Measurements from ENCODE around the gene HCN4. TPM values are rescaled to one million over a fixed set of nuclear protein-coding genes. Genes with fewer than 3 reads are reported as not detected.

The HCN4 gene
- total RNA-seq, 2 donors from 2014 or later: not detected

DNA sequence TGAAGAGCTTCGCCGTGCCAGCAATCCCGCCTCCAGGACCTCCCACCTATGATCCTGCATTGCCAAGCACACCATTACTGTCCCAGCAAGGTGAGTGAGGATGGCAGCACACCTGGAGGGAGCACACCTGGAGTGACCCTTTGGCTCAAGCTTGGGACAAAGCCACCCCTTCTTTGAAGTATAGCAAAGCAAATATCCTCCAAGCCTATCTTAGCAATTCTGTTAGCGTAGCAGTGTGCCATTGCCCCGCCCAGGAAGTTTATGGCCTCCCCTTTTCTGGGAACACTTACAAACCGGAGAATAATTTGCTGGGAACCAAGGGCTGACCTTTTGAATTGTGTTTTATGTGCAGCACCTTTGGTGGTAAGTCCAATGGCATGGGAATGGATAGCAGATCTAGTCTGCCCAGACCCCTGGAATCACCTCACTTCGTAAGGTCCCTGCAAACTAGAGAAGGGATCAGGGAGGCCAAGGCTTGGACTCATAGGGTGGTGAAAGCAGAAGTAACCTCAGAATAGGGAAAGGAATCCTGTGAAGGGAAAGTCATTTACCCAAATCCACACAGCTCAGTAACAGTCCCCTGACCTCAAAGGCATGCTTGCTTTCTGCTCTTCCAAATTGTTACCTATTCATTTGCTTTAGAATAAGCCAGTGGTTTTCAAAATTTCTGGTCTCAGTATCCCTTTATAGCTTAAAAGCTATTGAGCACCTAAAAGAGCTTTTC is 70.1 kb downstream of the HCN4 start:
- Mint-ChIP-seq H3K9me3 (no peaks in the 10 kb centered on the region), H3K27ac (no peak overlapping the region), H3K27me3 (no peaks in the 10 kb centered on the region), H3K4me1 (ENCODE audit: low read depth in 2 of 2) (peaks cover 3 to 4% of the 10 kb centered on the region in 2 donors), H3K4me3 (no peak overlapping the region), H3K36me3 (peaks cover 4% of the 10 kb centered on the region)
- no peak for DNase-seq (ENCODE audit: low spot score)
- ATAC-seq: no peak

DNA sequence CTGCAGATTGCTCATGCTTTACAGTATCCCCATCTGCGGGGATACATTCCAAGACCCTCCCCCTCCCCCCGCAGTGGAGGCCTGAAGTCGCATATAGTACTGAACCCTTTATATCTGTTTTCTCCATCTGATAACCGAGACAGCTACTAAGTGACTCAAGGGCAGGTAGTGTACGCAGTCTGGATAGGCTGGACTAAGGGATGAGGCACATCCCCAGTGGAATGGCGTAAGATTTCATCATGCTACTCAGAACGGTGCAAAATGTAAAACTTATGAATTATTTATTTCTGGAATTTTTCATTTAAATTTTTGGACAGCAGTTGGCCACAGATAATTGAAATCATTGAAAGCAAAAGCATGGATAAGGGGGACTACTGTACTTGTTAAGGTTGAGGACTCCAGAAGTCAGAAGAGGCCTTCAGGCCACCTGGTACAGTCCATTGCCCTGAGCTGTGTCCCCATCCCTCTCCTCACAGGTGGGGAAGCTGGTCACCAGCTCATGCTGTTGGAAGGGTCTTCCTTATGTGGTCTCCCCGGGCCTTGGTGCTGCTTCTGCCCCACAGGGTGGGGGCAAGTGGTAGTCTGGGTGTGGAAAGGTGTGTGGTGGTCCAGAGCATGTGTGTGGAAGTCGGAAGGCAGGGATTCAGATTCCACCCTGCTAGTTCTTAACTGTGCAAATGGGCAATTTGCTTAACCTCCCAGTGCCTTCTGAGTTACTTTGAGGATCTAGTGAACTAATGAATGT is 72.0 kb downstream of the HCN4 start:
- no peaks in the 10 kb centered on the region for H3K27me3 Mint-ChIP-seq
- no peaks in the 10 kb centered on the region for H3K9me3 Mint-ChIP-seq
- no peaks in the 10 kb centered on the region for H3K4me1 Mint-ChIP-seq (ENCODE audit: low read depth in 2 of 2)
- H3K4me3 Mint-ChIP-seq: no peak overlapping the region
- peaks cover 4% of the 10 kb centered on the region for H3K36me3 Mint-ChIP-seq
- peak overlapping the region in 1 of 2 donors; percentile 24 for H3K27ac Mint-ChIP-seq
- no peak for DNase-seq (ENCODE audit: low spot score)
- peak; percentile 32 to 55 for ATAC-seq

DNA sequence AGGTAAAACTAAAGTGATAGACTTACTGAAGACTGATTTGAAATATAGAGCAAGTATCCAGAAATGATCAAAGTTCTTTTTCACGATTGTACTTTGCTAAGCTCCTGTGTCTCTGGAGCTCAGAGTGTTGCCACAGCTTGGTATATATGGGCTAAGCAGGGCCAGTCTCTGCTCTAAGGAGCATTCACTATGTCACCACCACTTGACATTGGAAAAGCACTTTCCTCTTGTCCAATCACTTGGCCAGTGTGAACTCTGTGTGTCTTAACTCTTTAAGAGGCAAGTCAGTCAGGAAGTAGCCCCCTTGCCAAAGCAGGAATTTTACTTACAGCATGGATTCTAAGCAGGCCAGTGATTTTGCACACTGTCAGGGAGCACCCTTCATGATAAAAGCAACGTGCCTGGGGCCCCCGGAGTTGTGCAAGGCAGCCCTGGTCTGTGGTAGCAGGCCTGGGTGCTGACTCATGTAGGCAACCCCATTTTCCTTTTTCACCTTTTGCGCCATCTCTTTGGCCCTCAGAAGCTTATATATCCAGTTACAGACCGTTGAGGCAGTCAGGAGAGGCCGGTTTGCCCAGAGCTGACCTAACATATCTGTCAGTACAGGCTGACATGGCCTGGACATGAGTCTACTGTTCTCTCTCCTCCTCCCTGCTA is 73.0 kb downstream of the HCN4 start:
- peaks cover 4% of the 10 kb centered on the region for H3K36me3 Mint-ChIP-seq
- H3K27me3 Mint-ChIP-seq: no peaks in the 10 kb centered on the region
- peak; percentile 51 to 65 for ATAC-seq
- no peak overlapping the region for H3K4me3 Mint-ChIP-seq
- no peak overlapping the region for H3K27ac Mint-ChIP-seq
- no peaks in the 10 kb centered on the region for H3K4me1 Mint-ChIP-seq (ENCODE audit: low read depth in 2 of 2)
- no peaks in the 10 kb centered on the region for H3K9me3 Mint-ChIP-seq
- no peak for DNase-seq (ENCODE audit: low spot score)

DNA sequence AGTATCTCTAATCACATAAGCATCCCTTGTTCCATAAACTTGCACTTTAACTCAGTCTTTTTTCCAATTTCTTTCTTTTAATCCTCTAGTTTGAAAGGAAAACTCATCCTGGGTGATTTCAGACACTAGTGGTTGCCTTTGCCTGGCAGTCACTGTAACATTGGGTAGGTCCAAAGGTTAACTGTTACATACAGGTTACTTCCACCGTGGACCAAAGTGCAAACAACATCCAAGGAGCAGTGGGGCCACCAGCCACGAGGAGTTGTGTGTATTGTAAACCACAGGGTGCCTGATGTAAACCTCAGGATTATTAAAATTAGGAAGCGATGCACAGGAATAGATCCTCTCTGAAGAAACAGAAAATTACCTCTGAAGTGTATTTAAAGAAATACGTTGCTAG is 75.0 kb downstream of the HCN4 start:
- Mint-ChIP-seq H3K36me3 (peaks cover 4% of the 10 kb centered on the region), H3K27ac (no peak overlapping the region), H3K9me3 (no peaks in the 10 kb centered on the region), H3K4me1 (ENCODE audit: low read depth in 2 of 2) (no peaks in the 10 kb centered on the region), H3K4me3 (no peak overlapping the region), H3K27me3 (no peaks in the 10 kb centered on the region)
- no peak for ATAC-seq
- DNase-seq (ENCODE audit: low spot score): no peak

DNA sequence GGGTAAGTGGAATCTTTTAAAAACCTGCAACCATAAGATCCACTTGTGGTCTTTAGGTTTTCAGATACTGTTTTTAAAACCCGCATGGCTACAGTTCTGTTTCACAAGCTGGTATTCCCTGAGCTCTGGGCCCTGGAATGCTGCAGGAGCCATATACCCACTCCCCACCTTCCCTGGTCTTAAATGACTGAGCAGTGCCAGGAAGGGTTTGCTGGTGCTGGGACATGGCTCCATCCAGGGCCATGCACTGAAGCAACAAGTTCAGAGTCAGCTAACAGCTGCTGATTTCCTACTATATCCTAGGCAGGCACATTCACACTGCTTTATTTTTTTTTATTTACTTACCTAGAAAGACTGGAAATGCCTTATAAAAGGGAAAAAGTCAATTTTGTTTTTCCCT is 77.3 kb downstream of the HCN4 start:
- Mint-ChIP-seq H3K9me3 (no peaks in the 10 kb centered on the region), H3K4me3 (no peak overlapping the region), H3K36me3 (peaks cover 10% of the 10 kb centered on the region), H3K4me1 (ENCODE audit: low read depth in 2 of 2) (no peaks in the 10 kb centered on the region), H3K27ac (no peak overlapping the region), H3K27me3 (no peaks in the 10 kb centered on the region)
- ATAC-seq (no peak), DNase-seq (ENCODE audit: low spot score) (no peak)

DNA sequence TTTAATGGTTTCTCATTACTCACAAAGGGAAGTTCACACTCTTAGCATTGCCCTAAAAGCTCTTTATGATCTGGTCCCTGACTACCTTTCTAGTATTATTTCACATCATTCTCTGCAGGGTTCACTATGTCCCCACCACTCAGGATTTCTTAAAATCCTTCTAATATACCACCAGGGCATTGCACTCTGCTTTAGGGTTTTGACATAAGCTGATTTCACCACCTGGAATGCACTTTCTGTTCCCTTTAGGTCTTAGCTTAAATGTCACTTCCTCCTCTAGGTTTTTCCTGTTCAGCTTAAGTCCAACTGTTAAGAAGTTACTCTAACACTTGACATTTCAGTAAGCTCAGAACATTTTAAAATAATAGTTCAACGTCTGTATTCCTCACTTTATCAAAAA is 81.7 kb downstream of the HCN4 start:
- H3K9me3 Mint-ChIP-seq: no peaks in the 10 kb centered on the region
- DNase-seq (ENCODE audit: low spot score) (no peak), ATAC-seq (no peak)
- H3K27ac Mint-ChIP-seq: no peak overlapping the region
- H3K27me3 Mint-ChIP-seq: peaks cover 0 to 4% of the 10 kb centered on the region in 2 donors
- H3K36me3 Mint-ChIP-seq: peaks cover 9% of the 10 kb centered on the region
- H3K4me3 Mint-ChIP-seq: no peak overlapping the region
- no peaks in the 10 kb centered on the region for H3K4me1 Mint-ChIP-seq (ENCODE audit: low read depth in 2 of 2)

DNA sequence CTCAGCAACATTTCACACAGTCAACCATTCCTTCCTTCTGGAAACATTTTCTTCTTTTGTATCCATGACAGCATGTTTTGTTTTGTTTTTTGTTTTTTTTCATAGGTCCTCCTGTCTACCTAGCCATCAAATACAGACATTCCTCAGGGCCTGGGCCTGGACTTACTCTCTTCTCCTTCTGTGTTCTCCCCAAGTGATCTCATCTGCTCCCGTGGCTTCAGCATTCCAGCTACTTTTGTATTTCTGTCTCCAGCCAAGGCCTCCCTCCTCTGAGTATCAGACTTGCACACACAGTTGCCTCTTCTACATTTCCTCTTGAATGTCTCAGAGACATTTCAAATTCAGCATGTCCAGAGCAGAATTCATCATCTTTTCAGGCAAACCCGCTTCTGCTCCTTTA is 82.4 kb downstream of the HCN4 start:
- no peaks in the 10 kb centered on the region for H3K9me3 Mint-ChIP-seq
- H3K36me3 Mint-ChIP-seq: peaks cover 9% of the 10 kb centered on the region
- H3K27me3 Mint-ChIP-seq: peaks cover 0 to 4% of the 10 kb centered on the region in 2 donors
- H3K4me3 Mint-ChIP-seq: no peak overlapping the region
- DNase-seq (ENCODE audit: low spot score): no peak
- H3K27ac Mint-ChIP-seq: no peak overlapping the region
- ATAC-seq: no peak
- no peaks in the 10 kb centered on the region for H3K4me1 Mint-ChIP-seq (ENCODE audit: low read depth in 2 of 2)

DNA sequence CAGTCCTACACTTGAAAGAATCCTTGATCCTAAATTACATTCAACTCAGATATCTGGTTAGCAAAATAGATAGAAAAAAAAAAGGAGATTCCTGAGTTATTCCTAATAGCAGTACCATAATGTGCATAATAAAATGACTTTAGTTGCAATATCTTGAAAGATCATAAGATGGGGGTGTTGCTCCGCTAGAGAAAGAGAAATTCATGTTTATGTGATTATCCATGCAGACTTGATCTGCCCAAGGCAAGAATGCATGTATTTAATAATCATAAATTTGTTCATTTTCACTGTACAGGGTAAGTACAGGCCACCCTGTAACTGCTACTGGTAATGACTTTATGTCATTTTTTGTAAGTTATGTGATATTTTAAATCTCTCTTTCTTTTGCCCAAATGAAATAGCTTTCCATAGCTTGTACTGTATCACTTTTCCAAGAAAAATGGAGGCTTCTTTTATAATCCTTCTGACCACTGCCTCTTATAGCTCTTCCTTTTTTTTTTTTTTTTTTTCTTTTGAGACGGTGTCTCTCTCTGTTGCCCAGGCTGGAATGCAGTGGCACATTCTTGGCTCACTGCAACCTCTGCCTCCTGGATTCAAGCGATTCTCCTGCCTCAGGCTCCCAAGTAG is 84.6 kb downstream of the HCN4 start:
- H3K9me3 Mint-ChIP-seq: no peaks in the 10 kb centered on the region
- no peak overlapping the region for H3K4me3 Mint-ChIP-seq
- H3K4me1 Mint-ChIP-seq (ENCODE audit: low read depth in 2 of 2): no peaks in the 10 kb centered on the region
- H3K27ac Mint-ChIP-seq: no peak overlapping the region
- peaks cover 0 to 4% of the 10 kb centered on the region in 2 donors for H3K27me3 Mint-ChIP-seq
- DNase-seq (ENCODE audit: low spot score) (no peak), ATAC-seq (no peak)
- H3K36me3 Mint-ChIP-seq: peaks cover 9% of the 10 kb centered on the region

DNA sequence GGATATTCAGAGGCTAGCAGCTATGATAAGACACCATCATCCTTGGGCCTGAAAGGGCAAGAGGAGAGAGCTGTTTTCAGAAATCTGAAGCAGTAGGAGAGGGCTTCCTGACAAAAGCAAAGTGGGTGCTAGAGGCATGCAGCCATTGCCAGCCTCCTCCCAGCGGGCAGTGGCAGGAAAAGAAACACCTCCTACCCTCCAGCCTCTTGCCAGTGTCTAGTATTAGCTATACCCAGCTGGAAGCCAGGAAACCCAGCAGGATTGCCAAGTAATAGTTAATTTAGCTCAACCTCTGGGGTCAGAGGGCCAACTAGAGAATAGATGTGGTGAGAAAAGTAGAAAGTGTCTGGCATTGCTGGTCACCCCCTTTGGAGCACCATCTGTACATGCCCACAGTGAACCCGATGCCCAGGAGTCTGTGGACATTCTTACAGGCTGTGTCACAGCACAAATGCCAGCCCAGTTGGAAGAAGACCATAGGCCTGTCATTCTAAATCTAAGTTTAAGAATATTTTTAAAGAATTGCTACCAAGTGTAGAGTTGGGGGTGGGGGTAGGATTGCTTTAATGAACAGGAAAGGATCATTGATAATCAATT is 85.3 kb downstream of the HCN4 start:
- H3K9me3 Mint-ChIP-seq: no peaks in the 10 kb centered on the region

DNA sequence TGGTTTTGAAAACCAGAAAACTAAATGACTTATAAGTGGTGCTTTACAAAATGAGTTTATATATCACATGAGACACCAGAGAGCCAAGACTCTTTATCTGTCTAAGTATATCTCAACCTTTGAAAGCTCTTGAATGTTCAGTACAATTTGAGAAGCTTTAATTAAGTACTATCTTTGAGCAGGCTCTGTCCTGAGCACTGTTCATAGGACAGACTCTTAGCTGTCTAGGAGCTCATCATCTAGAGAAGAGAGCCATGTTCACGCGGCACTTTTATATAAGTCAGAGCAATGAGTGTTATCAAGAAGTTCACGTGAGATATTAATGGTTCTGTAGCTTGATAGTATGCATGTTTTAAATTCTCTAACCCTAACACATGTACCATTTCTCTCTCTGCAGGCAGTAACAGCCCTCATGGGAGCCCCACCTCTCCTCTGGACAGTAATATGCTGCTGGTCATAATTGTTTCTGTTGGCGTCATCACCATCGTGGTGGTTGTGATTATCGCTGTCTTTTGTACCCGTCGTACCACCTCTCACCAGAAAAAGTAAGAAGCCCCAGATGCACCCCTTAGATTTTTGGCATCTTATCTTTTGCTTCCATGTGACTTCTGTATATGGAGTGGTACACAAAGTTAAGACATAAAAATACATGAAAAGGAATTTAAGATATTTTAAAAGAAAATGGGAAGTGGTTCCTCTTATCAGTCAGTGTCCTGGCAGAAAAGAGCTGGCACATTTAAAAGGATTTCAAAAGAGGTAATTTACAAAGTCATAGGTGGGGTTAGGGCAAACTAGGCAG is 86.0 kb downstream of the HCN4 start:
- ATAC-seq (no peak), DNase-seq (ENCODE audit: low spot score) (no peak)
- no peaks in the 10 kb centered on the region for H3K9me3 Mint-ChIP-seq

More for the DNA sequence above, 85.3 kb downstream of the HCN4 start:
- H3K36me3 Mint-ChIP-seq: peaks cover 9% of the 10 kb centered on the region
- no peak overlapping the region for H3K27ac Mint-ChIP-seq
- no peak for ATAC-seq
- H3K4me1 Mint-ChIP-seq (ENCODE audit: low read depth in 2 of 2): no peaks in the 10 kb centered on the region
- peaks cover 0 to 4% of the 10 kb centered on the region in 2 donors for H3K27me3 Mint-ChIP-seq
- DNase-seq (ENCODE audit: low spot score): no peak
- H3K4me3 Mint-ChIP-seq: no peak overlapping the region

DNA sequence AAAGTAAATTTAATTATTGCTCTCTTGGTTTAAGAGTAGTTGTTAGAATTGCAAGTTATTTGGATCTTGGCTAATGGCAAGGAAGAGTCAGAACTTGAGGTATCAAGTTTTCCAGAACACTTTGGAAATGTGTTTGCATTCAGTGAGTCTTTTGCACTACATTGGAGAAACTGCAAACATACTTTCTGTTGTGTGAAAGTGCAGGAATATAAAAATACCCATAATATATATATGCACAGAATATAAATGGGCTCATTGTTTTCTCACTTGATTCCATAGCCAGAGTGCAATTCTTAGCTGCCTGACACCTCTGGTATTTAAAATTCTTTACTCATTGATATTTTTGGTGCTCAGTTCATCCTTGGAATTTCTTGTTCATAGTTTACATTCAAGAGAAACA is 92.9 kb downstream of the HCN4 start:
- no peak for ATAC-seq
- Mint-ChIP-seq H3K9me3 (no peaks in the 10 kb centered on the region), H3K4me3 (no peak overlapping the region), H3K27ac (no peak overlapping the region), H3K36me3 (no peaks in the 10 kb centered on the region), H3K27me3 (no peaks in the 10 kb centered on the region), H3K4me1 (ENCODE audit: low read depth in 2 of 2) (peaks cover 0 to 4% of the 10 kb centered on the region in 2 donors)
- DNase-seq (ENCODE audit: low spot score): no peak

More for the DNA sequence above, 86.0 kb downstream of the HCN4 start:
- H3K4me1 Mint-ChIP-seq (ENCODE audit: low read depth in 2 of 2): no peaks in the 10 kb centered on the region
- peaks cover 0 to 4% of the 10 kb centered on the region in 2 donors for H3K27me3 Mint-ChIP-seq
- H3K4me3 Mint-ChIP-seq: no peak overlapping the region
- peaks cover 9% of the 10 kb centered on the region for H3K36me3 Mint-ChIP-seq
- H3K27ac Mint-ChIP-seq: no peak overlapping the region

DNA sequence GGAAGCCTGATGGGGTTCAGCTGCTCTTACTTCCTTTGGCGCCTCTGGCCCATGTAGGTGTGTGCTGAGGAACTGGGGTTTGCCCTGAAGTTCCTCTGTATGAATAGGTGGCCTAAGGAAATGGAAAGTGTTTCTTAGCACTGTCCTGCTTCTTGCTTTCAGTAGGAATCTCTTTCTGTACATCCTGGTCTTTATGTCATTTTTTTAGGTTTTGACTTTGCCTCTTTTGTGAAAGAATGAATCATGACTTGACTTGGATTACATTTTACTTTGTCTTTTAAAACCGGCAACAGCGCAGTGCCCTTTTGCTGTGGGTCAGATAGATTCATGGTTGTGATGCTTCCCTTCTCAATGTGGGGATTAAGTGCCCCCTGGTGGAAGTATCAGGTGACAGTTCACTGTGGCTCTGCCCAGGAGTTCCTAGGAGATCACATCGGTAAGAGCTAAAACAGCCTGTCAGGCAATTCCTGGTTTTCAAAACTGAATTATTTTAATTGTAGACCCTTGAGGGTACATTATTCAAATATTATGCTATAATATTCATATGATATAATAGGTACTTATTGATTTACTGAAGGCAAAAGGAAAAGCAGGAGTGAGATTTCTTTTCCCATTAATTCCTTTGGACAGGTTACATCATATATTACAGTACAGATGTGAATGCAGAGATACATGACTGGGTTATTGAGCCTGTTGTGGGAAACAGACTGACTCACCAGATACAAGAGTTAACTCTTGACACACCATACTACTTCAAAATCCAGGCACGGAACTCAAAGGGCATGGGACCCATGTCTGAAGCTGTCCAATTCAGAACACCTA is 95.4 kb downstream of the HCN4 start:
- Mint-ChIP-seq H3K36me3 (no peaks in the 10 kb centered on the region), H3K27ac (no peak overlapping the region), H3K4me3 (no peak overlapping the region), H3K27me3 (no peaks in the 10 kb centered on the region), H3K4me1 (ENCODE audit: low read depth in 2 of 2) (peaks cover 0 to 4% of the 10 kb centered on the region in 2 donors), H3K9me3 (no peaks in the 10 kb centered on the region)
- DNase-seq (ENCODE audit: low spot score) (no peak), ATAC-seq (peak; percentile 62 to 71)
